Measurements from ENCODE around the gene LIPE. TPM values are rescaled to one million over a fixed set of nuclear protein-coding genes. Genes with fewer than 3 reads are reported as not detected.

The LIPE gene
- total and polyA plus RNA-seq, 9 donors: 3.8 to 10.1 (median 8.6) TPM

DNA sequence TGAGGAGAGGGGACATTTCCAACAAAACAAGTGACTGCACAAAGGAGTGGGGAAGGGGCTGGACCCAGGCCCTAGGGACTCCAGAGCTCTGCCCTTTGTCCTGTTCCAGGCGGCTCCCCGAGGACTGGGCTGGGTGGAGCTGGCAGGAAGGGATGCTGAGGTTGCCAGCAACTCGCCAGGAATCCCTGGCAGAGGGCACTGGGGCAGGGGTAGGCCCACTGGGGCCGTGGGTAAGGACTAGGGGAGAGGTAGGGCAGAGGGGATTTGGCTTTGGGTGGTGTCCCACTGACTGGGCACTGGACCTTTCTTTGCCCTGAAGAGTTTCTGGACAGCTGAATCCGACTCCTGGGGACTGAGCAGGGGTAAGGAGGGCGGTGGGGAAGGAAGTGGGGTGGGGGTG, 7.9 kb downstream of the LIPE start:
- H3K4me3 ChIP-seq (ENCODE audit: low read length): no peak overlapping the region
- no peaks in the 10 kb centered on the region for H3K9me3 ChIP-seq (replicated peaks; ENCODE audit: control insufficient read depth, low read depth, low read length)
- H3K4me1 ChIP-seq (ENCODE audit: control insufficient read depth, insufficient read depth, low read length): peaks cover 33% of the 10 kb centered on the region
- H3K27ac ChIP-seq (ENCODE audit: low read length): no peak overlapping the region
- WGBS (ENCODE audit: insufficient coverage): 71% methylated on average over 6 of the region's 6 CpGs
- no peaks in the 10 kb centered on the region for H3K36me3 ChIP-seq (ENCODE audit: control insufficient read depth, insufficient read depth, low read length)
- DNase-seq: no peak
- peaks cover 11% of the 10 kb centered on the region for H3K27me3 ChIP-seq (ENCODE audit: control insufficient read depth, insufficient read depth, low read length)

- H3K27me3 ChIP-seq (ENCODE audit: control insufficient read depth, insufficient read depth, low read length): no peaks in the 10 kb centered on the region
- H3K36me3 ChIP-seq (ENCODE audit: control insufficient read depth, insufficient read depth, low read length): peaks cover 11% of the 10 kb centered on the region
- H3K9me3 ChIP-seq (replicated peaks; ENCODE audit: control insufficient read depth, low read depth, low read length): no peaks in the 10 kb centered on the region
- DNase-seq: peak; percentile 57
- H3K4me1 ChIP-seq (ENCODE audit: control insufficient read depth, insufficient read depth, low read length): peaks cover 25% of the 10 kb centered on the region
- peak overlapping the region; percentile 59 for H3K27ac ChIP-seq (ENCODE audit: low read length)
- no peak overlapping the region for H3K4me3 ChIP-seq (ENCODE audit: low read length)
- 77% methylated on average over 2 of the region's 4 CpGs for WGBS (ENCODE audit: insufficient coverage)
These were observed 14.5 kb downstream of the LIPE start for GRCh38 chr19:42412661-42413076.

DNA sequence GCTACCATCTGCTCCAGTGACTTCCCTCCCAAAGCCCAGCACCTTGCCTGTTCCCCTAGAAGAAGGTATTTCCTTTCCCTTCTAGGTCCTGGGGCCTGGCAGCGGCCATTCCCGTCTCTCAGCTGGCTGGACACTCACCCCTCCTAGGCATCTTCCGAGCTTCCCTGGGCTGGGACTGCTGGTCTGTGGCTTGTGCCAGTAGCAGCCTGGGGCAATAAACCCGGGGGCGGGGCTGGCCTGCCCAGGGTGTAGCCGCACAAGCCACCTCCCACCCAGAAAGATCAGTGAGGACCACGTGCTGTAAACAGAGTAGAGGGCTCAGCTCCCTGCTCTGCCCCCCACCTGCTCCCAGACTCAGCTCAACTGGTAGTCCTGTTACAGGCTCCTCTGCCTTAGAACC, 15.0 kb downstream of the LIPE start:
- Histone ChIP-seq H3K36me3 (ENCODE audit: control insufficient read depth, insufficient read depth, low read length) (peaks cover 11% of the 10 kb centered on the region), H3K27me3 (ENCODE audit: control insufficient read depth, insufficient read depth, low read length) (no peaks in the 10 kb centered on the region), H3K4me3 (ENCODE audit: low read length) (no peak overlapping the region), H3K4me1 (ENCODE audit: control insufficient read depth, insufficient read depth, low read length) (peaks cover 25% of the 10 kb centered on the region), H3K27ac (ENCODE audit: low read length) (peak overlapping the region; percentile 59), H3K9me3 (replicated peaks; ENCODE audit: control insufficient read depth, low read depth, low read length) (no peaks in the 10 kb centered on the region)
- peak; percentile 56 for DNase-seq
- WGBS (ENCODE audit: insufficient coverage): 53% methylated on average over 6 of the region's 7 CpGs

GRCh38 chr19:42411581-42412178, 15.5 kb downstream of the LIPE start:
- 82% methylated on average over 6 of the region's 8 CpGs for WGBS (ENCODE audit: insufficient coverage)
- Histone ChIP-seq H3K27ac (ENCODE audit: low read length) (no peak overlapping the region), H3K4me3 (ENCODE audit: low read length) (no peak overlapping the region)

DNA sequence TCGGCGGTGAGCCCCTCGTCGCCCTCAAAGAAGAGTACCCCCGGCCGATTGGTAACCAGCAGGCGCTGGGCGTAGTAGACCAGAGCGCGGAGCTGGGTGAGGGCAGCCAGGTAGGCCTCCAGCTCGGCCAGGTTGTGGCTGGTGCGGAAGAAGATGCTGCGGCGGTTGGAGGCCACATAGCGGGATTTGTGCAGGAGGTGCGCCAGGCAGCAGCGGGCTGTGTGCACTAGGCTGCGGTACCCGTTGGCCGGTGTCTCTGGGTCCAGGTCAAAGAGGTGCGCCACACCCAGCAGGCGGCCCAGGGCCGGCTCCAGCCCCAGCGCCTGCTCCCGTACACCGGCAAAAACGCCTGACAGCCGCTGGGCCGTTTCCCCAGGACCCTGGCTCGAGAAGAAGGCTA, 16.8 kb downstream of the LIPE start:
- no peak for DNase-seq
- Histone ChIP-seq H3K9me3 (replicated peaks; ENCODE audit: control insufficient read depth, low read depth, low read length) (no peaks in the 10 kb centered on the region), H3K27me3 (ENCODE audit: control insufficient read depth, insufficient read depth, low read length) (no peaks in the 10 kb centered on the region), H3K27ac (ENCODE audit: low read length) (no peak overlapping the region), H3K4me1 (ENCODE audit: control insufficient read depth, insufficient read depth, low read length) (peaks cover 25% of the 10 kb centered on the region), H3K4me3 (ENCODE audit: low read length) (no peak overlapping the region), H3K36me3 (ENCODE audit: control insufficient read depth, insufficient read depth, low read length) (peaks cover 12% of the 10 kb centered on the region)
- 93% methylated on average over 28 of the region's 30 CpGs for WGBS (ENCODE audit: insufficient coverage)

More at GRCh38 chr19:42411581-42412178, 15.5 kb downstream of the LIPE start:
- peaks cover 11% of the 10 kb centered on the region for H3K36me3 ChIP-seq (ENCODE audit: control insufficient read depth, insufficient read depth, low read length)
- no peaks in the 10 kb centered on the region for H3K9me3 ChIP-seq (replicated peaks; ENCODE audit: control insufficient read depth, low read depth, low read length)
- peaks cover 25% of the 10 kb centered on the region for H3K4me1 ChIP-seq (ENCODE audit: control insufficient read depth, insufficient read depth, low read length)
- H3K27me3 ChIP-seq (ENCODE audit: control insufficient read depth, insufficient read depth, low read length): no peaks in the 10 kb centered on the region
- DNase-seq: no peak

DNA sequence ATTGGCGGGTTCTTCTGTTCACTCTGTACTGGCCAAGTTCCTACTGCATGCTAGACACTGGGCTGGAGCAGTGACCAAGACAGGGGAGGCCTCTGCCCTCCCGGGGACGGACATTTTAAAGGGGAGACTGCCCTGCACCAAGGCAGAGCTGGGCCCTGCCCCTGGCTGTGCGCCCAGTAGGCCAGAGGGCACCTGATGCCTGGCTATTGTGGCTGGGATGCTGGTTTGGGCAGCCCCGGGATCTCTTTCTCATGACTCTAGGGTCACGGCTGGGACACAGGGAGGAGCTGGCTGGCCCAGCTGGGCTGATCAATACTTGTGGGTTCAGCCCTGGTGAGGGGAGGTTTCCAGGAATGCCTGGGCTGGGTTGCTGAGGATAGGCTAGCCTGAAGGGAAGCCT, 17.7 kb downstream of the LIPE start:
- H3K27me3 ChIP-seq (ENCODE audit: control insufficient read depth, insufficient read depth, low read length): no peaks in the 10 kb centered on the region
- no peak overlapping the region for H3K27ac ChIP-seq (ENCODE audit: low read length)
- H3K9me3 ChIP-seq (replicated peaks; ENCODE audit: control insufficient read depth, low read depth, low read length): no peaks in the 10 kb centered on the region
- WGBS (ENCODE audit: insufficient coverage): 73% methylated on average over 6 of the region's 6 CpGs
- no peak overlapping the region for H3K4me3 ChIP-seq (ENCODE audit: low read length)
- DNase-seq: no peak
- peaks cover 25% of the 10 kb centered on the region for H3K4me1 ChIP-seq (ENCODE audit: control insufficient read depth, insufficient read depth, low read length)
- peaks cover 19% of the 10 kb centered on the region for H3K36me3 ChIP-seq (ENCODE audit: control insufficient read depth, insufficient read depth, low read length)

- Histone ChIP-seq H3K9me3 (replicated peaks; ENCODE audit: control insufficient read depth, low read depth, low read length) (no peaks in the 10 kb centered on the region), H3K27ac (ENCODE audit: low read length) (no peak overlapping the region), H3K4me3 (ENCODE audit: low read length) (no peak overlapping the region), H3K36me3 (ENCODE audit: control insufficient read depth, insufficient read depth, low read length) (peaks cover 17% of the 10 kb centered on the region), H3K27me3 (ENCODE audit: control insufficient read depth, insufficient read depth, low read length) (no peaks in the 10 kb centered on the region), H3K4me1 (ENCODE audit: control insufficient read depth, insufficient read depth, low read length) (peaks cover 20% of the 10 kb centered on the region)
- no peak for DNase-seq
- 96% methylated on average over 10 of the region's 10 CpGs for WGBS (ENCODE audit: insufficient coverage)
These were observed 19.4 kb downstream of the LIPE start for GRCh38 chr19:42407816-42408175.

GRCh38 chr19:42407085-42407815, 19.9 kb downstream of the LIPE start:
- Histone ChIP-seq H3K4me1 (ENCODE audit: control insufficient read depth, insufficient read depth, low read length) (peaks cover 18% of the 10 kb centered on the region), H3K36me3 (ENCODE audit: control insufficient read depth, insufficient read depth, low read length) (peaks cover 17% of the 10 kb centered on the region)
- no peak for DNase-seq

DNA sequence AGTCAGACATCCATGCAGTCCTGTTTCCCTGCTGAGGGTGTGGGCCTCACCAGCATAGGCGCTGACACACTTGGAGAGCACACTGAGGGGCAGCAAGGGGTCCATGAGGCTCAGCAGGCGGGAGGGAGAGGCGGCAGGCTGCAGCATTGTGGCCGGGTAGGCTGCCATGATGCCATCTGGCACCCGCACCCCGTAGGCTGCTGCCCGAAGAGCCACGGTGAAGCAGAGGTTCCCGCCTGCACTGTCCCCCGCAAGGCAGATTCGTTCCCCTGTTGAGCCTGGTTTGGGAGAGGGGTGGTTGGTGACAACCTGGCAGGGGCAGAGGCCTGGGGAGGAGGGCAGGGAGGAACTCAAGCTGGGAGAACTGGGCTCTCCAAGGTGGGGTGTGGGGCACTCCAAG, 21.1 kb downstream of the LIPE start:
- H3K4me3 ChIP-seq (ENCODE audit: low read length): no peak overlapping the region
- H3K36me3 ChIP-seq (ENCODE audit: control insufficient read depth, insufficient read depth, low read length): peaks cover 17% of the 10 kb centered on the region
- no peaks in the 10 kb centered on the region for H3K9me3 ChIP-seq (replicated peaks; ENCODE audit: control insufficient read depth, low read depth, low read length)
- no peak overlapping the region for H3K27ac ChIP-seq (ENCODE audit: low read length)
- 91% methylated on average over 9 of the region's 11 CpGs for WGBS (ENCODE audit: insufficient coverage)
- peaks cover 16% of the 10 kb centered on the region for H3K4me1 ChIP-seq (ENCODE audit: control insufficient read depth, insufficient read depth, low read length)
- DNase-seq: no peak
- no peaks in the 10 kb centered on the region for H3K27me3 ChIP-seq (ENCODE audit: control insufficient read depth, insufficient read depth, low read length)

More at GRCh38 chr19:42407085-42407815, 19.9 kb downstream of the LIPE start:
- Histone ChIP-seq H3K27ac (ENCODE audit: low read length) (no peak overlapping the region), H3K9me3 (replicated peaks; ENCODE audit: control insufficient read depth, low read depth, low read length) (no peaks in the 10 kb centered on the region), H3K4me3 (ENCODE audit: low read length) (no peak overlapping the region), H3K27me3 (ENCODE audit: control insufficient read depth, insufficient read depth, low read length) (no peaks in the 10 kb centered on the region)
- WGBS (ENCODE audit: insufficient coverage): 92% methylated on average over 13 of the region's 30 CpGs

GRCh38 chr19:42403586-42403985, 23.6 kb downstream of the LIPE start:
- WGBS (ENCODE audit: insufficient coverage): 84% methylated on average over 7 of the region's 10 CpGs
- H3K9me3 ChIP-seq (replicated peaks; ENCODE audit: control insufficient read depth, low read depth, low read length): no peaks in the 10 kb centered on the region
- peaks cover 8% of the 10 kb centered on the region for H3K36me3 ChIP-seq (ENCODE audit: control insufficient read depth, insufficient read depth, low read length)
- H3K27ac ChIP-seq (ENCODE audit: low read length): no peak overlapping the region
- no peak for DNase-seq
- H3K4me3 ChIP-seq (ENCODE audit: low read length): no peak overlapping the region
- no peaks in the 10 kb centered on the region for H3K27me3 ChIP-seq (ENCODE audit: control insufficient read depth, insufficient read depth, low read length)
- H3K4me1 ChIP-seq (ENCODE audit: control insufficient read depth, insufficient read depth, low read length): peaks cover 13% of the 10 kb centered on the region
